ENCODE data around the gene CAMTA2. TPM values are rescaled to one million over a fixed set of nuclear protein-coding genes. Genes with fewer than 3 reads are reported as not detected.

The CAMTA2 gene
- total RNA-seq, 2 donors from 2014 or later, result 13.6 to 24.8 TPM

GRCh38 chr17:4946312-4946976 is 41.0 kb downstream of the CAMTA2 start:
- Mint-ChIP-seq H3K36me3 (ENCODE audit: low read depth) (peaks cover 46% of the 10 kb centered on the region), H3K4me1 (peaks cover 32% of the 10 kb centered on the region), H3K27me3 (ENCODE audit: insufficient read depth) (no peaks in the 10 kb centered on the region), H3K4me3 (peak overlapping the region; percentile 93), H3K9me3 (no peaks in the 10 kb centered on the region), H3K27ac (peak overlapping the region; percentile 87)
- DNase-seq, result no peak
- peak overlapping the region; percentile 7 for H3K27ac ChIP-seq (ENCODE audit: low read depth, low read length)
- H3K9me3 ChIP-seq (ENCODE audit: control insufficient read depth, low read length), result no peaks in the 10 kb centered on the region
- peaks cover 47% of the 10 kb centered on the region for H3K36me3 ChIP-seq (ENCODE audit: control insufficient read depth, insufficient read depth, low read length)
- TF ChIP-seq, protein P1, sequence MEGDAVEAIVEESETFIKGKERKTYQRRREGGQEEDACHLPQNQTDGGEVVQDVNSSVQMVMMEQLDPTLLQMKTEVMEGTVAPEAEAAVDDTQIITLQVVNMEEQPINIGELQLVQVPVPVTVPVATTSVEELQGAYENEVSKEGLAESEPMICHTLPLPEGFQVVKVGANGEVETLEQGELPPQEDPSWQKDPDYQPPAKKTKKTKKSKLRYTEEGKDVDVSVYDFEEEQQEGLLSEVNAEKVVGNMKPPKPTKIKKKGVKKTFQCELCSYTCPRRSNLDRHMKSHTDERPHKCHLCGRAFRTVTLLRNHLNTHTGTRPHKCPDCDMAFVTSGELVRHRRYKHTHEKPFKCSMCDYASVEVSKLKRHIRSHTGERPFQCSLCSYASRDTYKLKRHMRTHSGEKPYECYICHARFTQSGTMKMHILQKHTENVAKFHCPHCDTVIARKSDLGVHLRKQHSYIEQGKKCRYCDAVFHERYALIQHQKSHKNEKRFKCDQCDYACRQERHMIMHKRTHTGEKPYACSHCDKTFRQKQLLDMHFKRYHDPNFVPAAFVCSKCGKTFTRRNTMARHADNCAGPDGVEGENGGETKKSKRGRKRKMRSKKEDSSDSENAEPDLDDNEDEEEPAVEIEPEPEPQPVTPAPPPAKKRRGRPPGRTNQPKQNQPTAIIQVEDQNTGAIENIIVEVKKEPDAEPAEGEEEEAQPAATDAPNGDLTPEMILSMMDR (conservative IDR thresholded peaks at IDR 0.05), result no peak
- H3K9ac ChIP-seq (ENCODE audit: extremely low read depth, low read length, poor library complexity, severe bottlenecking), result peak overlapping the region; percentile 85
- 42 to 63% methylated on average over 10 to 16 of the region's 16 CpGs for WGBS, 2 experiments (ENCODE audit: insufficient coverage in 1 of 2, insufficient read length in 1 of 2)
- peaks cover 15% of the 10 kb centered on the region for H3K4me1 ChIP-seq (ENCODE audit: control insufficient read depth, insufficient read depth, low read length)
- peak overlapping the region; percentile 91 for H3K4me3 ChIP-seq (ENCODE audit: low read length)
- no peaks in the 10 kb centered on the region for H3K27me3 ChIP-seq (ENCODE audit: control insufficient read depth, insufficient read depth, low read length, poor library complexity, severe bottlenecking)

GRCh38 chr17:4945944-4946280 is 41.6 kb downstream of the CAMTA2 start:
- no peak overlapping the region for H3K9ac ChIP-seq (ENCODE audit: extremely low read depth, low read length, poor library complexity, severe bottlenecking)
- H3K4me1 Mint-ChIP-seq, result peaks cover 32% of the 10 kb centered on the region

DNA sequence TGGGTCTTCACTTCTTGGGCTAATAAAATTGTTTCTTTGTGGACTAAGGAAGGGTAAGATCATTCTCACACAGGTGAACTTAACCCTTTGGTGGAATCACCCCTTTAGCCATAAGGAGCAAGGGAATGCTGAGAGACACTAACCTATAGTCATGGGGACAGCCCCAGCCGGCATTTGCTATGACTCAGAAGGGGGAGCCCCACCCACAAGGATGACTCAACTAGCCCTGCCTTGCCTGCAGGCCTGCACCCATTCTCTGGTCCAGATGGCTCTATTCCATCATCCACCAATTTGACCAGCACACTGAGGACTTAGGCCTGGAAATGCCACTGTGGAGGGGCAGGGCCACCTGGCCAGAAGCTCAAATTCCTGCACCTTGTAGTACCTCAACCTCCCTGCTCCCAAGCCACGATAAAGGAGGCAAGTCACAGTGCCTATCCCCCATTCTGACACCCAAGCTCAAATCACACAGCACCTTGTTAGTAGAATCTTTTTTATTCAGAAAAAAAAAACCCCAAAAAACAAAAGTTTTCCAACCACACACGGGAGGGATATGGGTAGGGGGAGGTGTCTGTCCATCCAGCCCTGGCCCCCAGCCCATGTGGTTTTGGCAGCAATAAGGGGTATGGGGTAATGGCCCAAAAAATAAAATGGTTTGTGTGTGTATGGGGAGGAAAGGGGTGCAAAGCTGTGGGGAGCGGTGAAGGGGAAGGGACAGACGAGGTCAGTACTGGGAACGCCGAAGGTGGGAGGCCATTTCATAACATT is 42.1 kb downstream of the CAMTA2 start:
- H3K4me3 ChIP-seq (ENCODE audit: low read length), result peak overlapping the region; percentile 91
- peaks cover 47% of the 10 kb centered on the region for H3K36me3 ChIP-seq (ENCODE audit: control insufficient read depth, insufficient read depth, low read length)
- peak overlapping the region; percentile 93 for H3K4me3 Mint-ChIP-seq
- no peaks in the 10 kb centered on the region for H3K27me3 Mint-ChIP-seq (ENCODE audit: insufficient read depth)
- TF ChIP-seq, protein P1 (conservative IDR thresholded peaks at IDR 0.05), result no peak
- H3K27ac ChIP-seq (ENCODE audit: low read depth, low read length), result no peak overlapping the region
- 82 to 86% methylated on average over 6 to 7 of the region's 7 CpGs for WGBS, 2 experiments (ENCODE audit: insufficient coverage in 1 of 2, insufficient read length in 1 of 2)
- peaks cover 48% of the 10 kb centered on the region for H3K36me3 Mint-ChIP-seq (ENCODE audit: low read depth)
- H3K4me1 Mint-ChIP-seq, result peaks cover 28% of the 10 kb centered on the region
- peaks cover 10% of the 10 kb centered on the region for H3K4me1 ChIP-seq (ENCODE audit: control insufficient read depth, insufficient read depth, low read length)
- peak overlapping the region; percentile 23 for H3K9ac ChIP-seq (ENCODE audit: extremely low read depth, low read length, poor library complexity, severe bottlenecking)
- H3K9me3 ChIP-seq (ENCODE audit: control insufficient read depth, low read length), result no peaks in the 10 kb centered on the region
- peak; percentile 81 for DNase-seq
- H3K9me3 Mint-ChIP-seq, result no peaks in the 10 kb centered on the region
- peak overlapping the region; percentile 89 for H3K27ac Mint-ChIP-seq
- no peaks in the 10 kb centered on the region for H3K27me3 ChIP-seq (ENCODE audit: control insufficient read depth, insufficient read depth, low read length, poor library complexity, severe bottlenecking)

More at GRCh38 chr17:4945944-4946280, 41.6 kb downstream of the CAMTA2 start:
- Mint-ChIP-seq H3K9me3 (no peaks in the 10 kb centered on the region), H3K4me3 (peak overlapping the region; percentile 93), H3K27me3 (ENCODE audit: insufficient read depth) (no peaks in the 10 kb centered on the region), H3K27ac (peak overlapping the region; percentile 89), H3K36me3 (ENCODE audit: low read depth) (peaks cover 48% of the 10 kb centered on the region)
- Histone ChIP-seq H3K4me3 (ENCODE audit: low read length) (peak overlapping the region; percentile 91), H3K27ac (ENCODE audit: low read depth, low read length) (no peak overlapping the region), H3K36me3 (ENCODE audit: control insufficient read depth, insufficient read depth, low read length) (peaks cover 47% of the 10 kb centered on the region), H3K4me1 (ENCODE audit: control insufficient read depth, insufficient read depth, low read length) (peaks cover 10% of the 10 kb centered on the region), H3K9me3 (ENCODE audit: control insufficient read depth, low read length) (no peaks in the 10 kb centered on the region), H3K27me3 (ENCODE audit: control insufficient read depth, insufficient read depth, low read length, poor library complexity, severe bottlenecking) (no peaks in the 10 kb centered on the region)
- 76% methylated on average over 4 of the region's 4 CpGs; no CpG with 5 or more reads in 1 of the 2 experiments for WGBS, 2 experiments (ENCODE audit: insufficient coverage in 1 of 2, insufficient read length in 1 of 2)
- TF ChIP-seq, protein P1 (conservative IDR thresholded peaks at IDR 0.05), result no peak
- no peak for DNase-seq
